ENCODE measurements around the gene STX18. TPM values are rescaled to one million over a fixed set of nuclear protein-coding genes. Genes with fewer than 3 reads are reported as not detected.
"Not testable (repeated sequence)": the region's sequence is repeated elsewhere in the genome, so short reads cannot be mapped to it uniquely, and the experiment has no call there.

Gene STX18
- total RNA-seq, 1 donor from 2014 or later: 17.2 TPM

DNA sequence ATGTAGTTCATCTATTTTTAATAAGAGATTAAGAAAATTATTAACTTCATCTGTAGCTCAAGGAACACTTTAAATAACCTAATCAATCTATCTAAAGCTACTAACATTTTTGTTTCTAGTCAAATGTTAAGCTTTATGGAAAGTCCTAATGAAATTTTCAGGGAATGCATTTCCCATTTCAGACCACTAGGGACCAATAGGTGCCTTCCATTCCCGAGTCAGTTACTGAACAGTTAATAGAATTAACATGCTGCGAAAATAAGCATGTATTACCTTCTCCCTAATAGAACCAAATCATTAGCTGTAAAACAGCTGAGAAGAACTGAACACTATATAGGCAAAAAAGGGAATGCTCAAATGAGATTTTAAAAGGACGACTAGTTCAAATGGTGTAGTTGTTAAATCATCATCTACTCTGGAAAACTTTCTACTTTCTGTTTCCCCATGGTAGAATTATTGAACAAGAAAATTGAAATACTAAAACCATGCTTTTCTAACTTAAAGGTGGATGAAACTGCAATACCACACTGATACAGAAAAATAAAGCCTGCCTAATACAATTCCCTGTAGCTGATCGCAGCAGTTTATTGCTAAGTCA is 22.5 kb downstream of the STX18 start:
- DNase-seq (ENCODE audit: low spot score): no peak
- intact Hi-C loops (cut with DNase I): no loop called here

DNA sequence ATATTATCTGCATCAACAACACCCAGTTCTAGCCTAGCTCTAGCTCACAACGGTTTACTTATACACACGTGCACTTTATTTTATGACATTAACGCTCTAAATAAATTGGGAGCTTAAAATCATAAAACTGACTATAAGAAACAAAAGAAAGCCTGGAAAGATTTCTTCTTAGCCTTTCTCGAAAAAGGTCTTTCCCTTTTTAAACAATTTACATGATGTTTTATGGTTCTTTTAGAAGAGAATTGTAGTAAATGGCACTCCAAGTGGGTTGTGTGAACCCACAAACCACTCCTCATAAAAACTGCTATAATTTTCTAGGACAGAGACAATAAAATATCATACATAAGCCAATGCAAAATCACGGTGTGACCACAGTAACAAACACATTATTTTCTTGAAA is 23.1 kb downstream of the STX18 start:
- DNase-seq (ENCODE audit: low spot score): no peak
- intact Hi-C loops (cut with DNase I): no loop called here

DNA sequence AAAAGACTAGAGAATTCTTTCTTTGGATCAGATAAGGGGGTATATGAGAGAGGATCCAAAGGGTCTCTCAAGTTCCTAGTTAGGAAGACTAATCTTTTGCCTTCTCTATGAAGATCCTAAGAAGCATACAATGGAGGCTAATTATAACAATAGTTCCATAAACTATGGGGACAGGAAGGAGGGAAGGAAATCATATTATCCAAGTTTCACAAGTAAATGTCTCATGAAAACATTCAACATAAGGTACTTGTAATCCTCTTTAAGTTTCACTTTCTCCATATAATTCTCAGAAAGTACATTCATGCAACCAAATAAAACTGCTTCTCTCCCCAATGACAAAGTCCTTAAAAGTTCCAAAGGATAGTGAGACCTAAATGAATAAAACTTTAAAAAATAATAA is 27.1 kb downstream of the STX18 start:
- intact Hi-C loops (cut with DNase I): no loop called here
- DNase-seq (ENCODE audit: low spot score): no peak

DNA sequence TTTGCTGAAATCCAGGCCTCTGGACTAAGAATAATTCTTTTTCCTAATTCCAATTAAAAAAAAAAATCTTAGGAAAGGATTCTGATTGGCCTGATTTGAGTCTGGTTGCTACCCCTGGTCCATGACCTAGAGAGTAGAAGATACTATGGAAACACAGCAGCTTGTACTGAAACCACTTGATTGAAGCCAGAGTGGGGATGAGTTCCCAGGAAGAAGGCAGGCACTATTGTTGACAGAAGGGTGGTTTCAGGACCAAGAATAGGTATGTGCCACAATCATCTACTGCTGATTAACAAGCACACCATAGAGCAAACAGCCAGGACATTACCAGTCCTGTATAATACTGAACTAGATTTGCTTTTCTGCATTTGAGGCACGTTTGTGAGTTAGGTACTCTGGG is 29.6 kb downstream of the STX18 start:
- intact Hi-C loops (cut with DNase I): no loop called here
- no peak for DNase-seq (ENCODE audit: low spot score)

DNA sequence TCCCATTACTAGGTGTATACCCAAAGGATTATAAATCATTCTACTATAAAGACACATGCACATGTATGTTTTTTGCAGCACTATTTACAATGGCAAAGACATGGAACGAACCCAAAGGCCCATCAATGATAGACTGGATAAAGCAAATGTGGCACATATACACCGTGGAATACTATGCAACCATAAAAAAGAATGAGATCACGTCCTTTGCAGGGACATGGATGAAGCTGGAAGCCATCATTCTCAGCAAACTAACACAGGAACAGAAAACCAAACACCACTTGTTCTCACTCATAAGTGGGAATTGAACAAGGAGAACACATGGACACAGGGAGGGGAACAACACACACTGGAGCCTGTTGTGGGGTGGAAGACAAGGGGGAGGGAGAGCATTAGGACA is 31.2 kb downstream of the STX18 start:
- DNase-seq (ENCODE audit: low spot score); intact Hi-C loops (cut with DNase I): not testable (repeated sequence)

DNA sequence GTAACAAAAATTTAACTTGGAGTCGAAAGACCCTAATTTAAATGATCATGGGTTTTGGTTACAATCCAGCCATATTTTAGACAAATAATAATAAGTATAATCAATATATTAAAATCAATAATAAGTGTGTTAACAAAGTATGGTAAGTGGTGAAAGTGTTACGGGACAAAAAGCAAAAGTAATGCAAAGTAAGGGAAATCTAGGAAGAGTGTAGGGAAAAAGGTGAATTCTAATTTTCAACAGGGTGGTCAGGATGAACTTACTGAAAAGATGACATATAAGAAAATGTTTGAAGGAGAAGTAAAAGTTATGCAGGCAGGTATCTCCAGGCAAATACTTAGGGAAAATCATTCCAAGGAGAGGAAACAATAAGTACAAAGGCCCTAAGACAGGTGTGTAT is 32.3 kb downstream of the STX18 start:
- no peak for DNase-seq (ENCODE audit: low spot score)
- intact Hi-C loops (cut with DNase I): no loop called here

DNA sequence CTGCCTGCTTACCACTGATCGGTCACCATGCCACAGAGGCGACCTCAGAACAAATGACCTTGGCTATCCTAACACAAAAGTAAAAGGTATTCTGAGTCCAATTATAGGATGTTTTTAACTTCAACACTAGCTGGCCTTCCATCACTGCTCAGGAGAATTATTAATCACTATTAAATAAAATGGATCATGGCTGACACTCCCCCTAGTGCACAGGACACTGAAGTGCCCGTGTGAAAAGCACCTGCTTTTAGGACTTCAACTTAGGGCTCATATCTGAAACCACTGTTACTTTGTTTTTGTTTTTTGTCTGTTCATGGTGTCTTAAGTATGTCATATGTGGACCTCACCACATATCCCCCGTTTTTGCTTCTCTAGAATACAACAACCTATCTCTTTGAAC is 33.9 kb downstream of the STX18 start:
- intact Hi-C loops (cut with DNase I): no loop called here

DNA sequence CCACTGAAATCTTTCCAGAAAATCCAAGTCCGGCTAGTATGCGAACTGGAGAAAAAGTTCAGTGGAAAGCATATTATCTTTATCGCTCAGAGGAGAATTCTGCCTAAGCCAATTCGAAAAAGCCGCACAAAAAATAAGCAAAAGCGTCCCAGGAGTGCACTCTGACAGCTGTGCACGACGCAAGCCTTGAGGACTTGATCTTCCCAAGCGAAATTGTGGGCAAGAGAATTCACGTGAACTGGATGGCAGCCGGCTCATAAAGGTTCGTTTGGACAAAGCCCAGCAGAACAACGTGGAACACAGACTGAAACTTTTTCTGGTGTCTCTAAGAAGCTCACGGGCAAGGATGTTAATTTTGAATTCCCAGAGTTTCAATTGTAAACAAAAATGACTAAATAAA is 34.4 kb downstream of the STX18 start:
- DNase-seq (ENCODE audit: low spot score): no peak
- intact Hi-C loops (cut with DNase I): no loop called here

More for the DNA sequence above, 33.9 kb downstream of the STX18 start:
- no peak for DNase-seq (ENCODE audit: low spot score)

DNA sequence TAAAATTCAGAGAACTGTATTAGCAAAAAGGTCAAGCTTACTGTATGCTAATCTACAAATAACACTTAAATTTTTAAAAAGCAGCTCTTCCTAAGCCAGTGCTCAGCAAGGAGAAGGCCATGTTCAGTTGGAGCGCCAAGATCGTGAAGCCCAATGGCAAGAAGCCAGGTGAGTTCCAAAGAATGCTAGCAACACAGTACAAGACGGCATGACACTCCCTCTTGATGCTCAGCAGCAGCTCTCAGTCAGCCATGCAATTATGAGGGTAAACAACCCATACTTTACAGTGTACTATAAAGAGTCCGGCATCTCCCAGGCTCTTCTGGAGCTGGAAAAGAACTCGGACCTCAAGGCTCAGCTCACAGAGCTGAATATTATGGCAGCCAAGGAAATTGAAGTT is 34.9 kb downstream of the STX18 start:
- intact Hi-C loops (cut with DNase I): no loop called here
- DNase-seq (ENCODE audit: low spot score): no peak

DNA sequence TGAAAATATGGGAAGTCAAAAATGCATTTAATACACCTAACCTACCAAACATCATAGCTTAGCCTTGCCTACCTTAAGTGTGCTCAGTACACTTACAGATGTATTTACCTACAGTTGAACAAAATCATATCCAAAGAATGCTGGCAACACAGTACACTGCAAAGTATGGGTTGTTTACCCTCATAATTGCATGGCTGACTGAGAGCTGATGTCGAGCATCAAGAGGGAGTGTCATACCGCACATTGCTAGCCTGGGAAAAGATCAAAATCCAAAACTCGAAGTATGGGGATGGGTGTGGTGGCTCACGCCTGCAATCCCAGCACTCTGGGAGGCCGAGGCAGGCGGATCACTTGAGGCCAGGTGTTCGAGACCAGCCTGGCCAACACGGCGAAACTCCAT is 36.6 kb downstream of the STX18 start:
- intact Hi-C loops (cut with DNase I); DNase-seq (ENCODE audit: low spot score): not testable (repeated sequence)

DNA sequence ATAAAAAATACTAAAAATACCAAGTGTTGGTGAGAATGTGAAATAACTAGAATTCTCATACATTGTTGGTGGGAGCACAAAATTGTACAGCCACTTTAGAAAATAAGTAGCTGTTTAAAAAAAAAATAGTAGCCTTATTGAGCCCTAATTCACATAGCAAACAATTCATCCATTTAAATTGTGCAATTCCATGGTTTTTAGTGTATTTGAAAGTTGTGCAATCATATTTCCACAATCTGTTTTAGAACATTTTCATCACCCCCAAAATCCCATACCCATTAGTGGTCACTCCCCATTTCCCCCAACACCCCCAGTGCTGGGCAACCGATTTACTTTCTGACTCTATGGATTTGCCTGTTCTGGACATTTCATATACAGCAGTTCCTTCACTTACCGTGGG is 37.1 kb downstream of the STX18 start:
- intact Hi-C loops (cut with DNase I): no loop called here
- no peak for DNase-seq (ENCODE audit: low spot score)

DNA sequence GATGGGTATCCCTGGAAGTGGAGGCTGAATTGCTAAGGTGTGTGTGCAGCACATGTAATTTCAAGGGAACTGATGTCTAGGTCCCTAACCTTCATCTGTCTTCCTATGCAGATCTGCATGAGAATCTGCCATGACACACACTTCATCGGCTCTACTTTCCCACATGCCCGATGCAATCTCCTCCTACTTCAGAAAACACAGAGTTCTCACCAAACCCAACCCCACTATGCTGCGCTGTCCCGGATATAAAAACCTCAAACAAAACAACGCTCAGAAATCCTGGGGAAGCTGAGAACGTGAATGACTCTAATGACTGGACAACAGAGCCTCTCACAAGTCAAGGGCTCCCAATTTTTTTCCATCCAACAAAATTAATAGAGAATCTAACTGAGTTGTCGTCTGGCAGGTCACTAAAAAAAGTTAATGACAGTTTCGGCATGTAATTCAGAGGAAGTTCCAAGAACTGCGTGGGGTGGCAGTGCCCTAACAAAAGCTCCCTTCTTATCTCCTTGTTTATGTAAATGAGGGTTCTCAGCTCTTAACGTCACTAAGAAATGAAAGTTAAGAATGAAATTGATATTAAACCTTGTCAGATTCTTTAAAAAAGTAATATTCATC is 39.0 kb downstream of the STX18 start:
- intact Hi-C loops (cut with DNase I): no loop called here
- no peak for DNase-seq (ENCODE audit: low spot score)

DNA sequence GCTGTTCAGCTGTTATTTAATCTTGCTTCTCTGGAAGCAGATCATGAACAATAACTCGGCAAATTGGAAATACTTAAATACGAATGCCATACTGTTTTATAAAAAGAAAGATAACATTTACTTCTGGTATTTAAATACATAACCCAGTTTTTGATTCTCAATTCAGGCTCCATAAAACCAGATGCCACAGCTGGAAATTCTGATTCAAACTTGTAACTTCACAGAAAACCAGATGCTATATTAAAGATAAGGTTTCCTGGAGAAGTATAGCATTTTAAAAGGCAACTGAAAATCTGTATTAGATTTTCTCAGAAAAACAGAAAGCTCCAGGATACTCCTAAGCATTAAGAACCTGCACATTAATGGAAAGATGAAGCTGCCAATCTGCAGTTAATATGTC is 40.2 kb downstream of the STX18 start:
- no peak for DNase-seq (ENCODE audit: low spot score)
- intact Hi-C loops (cut with DNase I): no loop called here

DNA sequence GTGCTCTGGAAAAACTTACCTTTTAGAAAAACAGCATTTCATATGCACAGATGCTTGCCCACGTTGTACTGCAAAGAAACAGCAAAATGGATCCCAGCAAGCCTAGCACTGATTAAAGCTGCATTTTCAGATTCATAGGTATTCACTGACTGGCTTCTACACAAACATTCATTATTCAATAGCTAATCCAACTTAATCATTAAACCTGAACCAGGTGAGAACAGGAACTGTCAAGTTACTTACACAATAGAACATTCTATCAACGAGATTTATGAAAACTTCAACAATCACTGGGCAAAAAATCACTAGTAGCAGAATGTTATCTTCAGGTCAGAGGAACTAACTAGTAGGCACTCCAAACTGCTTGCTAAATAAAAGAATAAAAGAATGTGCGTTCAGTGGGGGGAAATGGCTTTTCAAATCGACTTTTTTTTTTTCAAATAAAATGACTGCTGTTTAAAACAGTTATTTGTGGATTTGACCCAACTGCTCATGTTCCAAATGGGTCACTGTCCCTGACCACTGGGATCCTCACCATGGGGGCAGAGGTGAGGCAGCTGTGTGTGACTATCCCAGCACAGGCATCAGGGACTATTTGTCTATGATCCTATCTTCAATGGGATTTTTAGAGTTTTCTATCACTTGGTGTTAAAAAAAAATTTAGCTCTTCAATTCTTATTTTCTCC is 42.3 kb downstream of the STX18 start:
- DNase-seq (ENCODE audit: low spot score): no peak
- intact Hi-C loops (cut with DNase I): no loop called here

DNA sequence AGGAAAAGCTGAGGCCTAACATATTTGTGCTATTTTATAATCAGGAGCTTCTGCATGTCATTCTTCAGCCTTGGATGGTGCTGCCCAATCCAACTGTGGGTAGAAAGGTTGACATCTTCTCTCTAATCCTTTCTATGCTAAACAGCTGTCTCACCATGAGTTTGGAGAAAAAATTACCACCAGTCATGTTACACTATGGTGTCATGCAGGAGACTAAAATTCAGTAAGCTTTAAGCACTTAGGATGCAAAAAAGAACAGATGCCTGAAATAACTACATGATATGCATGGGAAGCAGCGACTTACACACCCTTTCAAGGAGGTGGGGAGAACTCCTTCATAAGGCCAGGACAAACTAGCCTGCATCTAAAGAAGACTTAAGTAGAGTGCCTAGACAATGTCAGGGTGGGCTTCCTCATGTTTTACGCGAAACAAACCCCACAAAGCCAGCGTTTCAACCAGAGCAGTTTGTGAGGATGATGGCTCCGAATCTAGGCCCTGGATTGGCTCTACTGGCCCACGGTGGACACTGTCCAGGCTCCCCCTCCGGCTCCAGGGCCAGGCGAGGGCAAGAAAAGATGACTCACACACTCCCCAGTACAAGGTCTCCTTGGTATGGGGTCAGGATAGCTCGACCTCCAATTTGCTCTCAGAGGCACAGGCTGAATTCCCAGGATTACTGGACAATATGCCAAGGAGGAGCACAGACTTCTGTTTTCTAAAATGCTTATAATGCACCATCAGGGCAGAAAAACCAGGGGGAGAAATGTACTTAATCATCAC is 45.1 kb downstream of the STX18 start:
- intact Hi-C loops (cut with DNase I): no loop called here
- no peak for DNase-seq (ENCODE audit: low spot score)

DNA sequence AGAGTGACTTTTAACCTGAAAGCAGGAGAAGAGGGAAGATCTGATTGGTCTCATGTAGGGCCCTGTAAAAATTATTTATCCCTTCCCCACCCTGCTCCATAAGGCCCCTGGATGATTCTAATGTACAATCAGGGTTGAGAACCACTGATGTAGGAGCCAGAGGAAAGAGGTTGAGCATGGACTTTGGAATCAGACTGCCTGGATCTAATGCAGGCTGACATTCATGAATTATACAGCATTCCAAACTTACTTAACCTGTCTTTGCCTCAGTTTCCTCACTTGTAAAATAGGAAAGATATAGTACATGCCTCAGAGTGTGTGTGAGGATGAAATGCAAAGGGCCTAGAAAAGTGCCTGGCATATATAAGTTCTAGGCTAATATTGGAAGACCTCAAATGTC is 47.0 kb downstream of the STX18 start:
- intact Hi-C loops (cut with DNase I): loop anchor here (5.0 kb wide), 1 partner anchor 382 kb away; no protein-coding TSS in a partner anchor
- DNase-seq (ENCODE audit: low spot score): no peak

DNA sequence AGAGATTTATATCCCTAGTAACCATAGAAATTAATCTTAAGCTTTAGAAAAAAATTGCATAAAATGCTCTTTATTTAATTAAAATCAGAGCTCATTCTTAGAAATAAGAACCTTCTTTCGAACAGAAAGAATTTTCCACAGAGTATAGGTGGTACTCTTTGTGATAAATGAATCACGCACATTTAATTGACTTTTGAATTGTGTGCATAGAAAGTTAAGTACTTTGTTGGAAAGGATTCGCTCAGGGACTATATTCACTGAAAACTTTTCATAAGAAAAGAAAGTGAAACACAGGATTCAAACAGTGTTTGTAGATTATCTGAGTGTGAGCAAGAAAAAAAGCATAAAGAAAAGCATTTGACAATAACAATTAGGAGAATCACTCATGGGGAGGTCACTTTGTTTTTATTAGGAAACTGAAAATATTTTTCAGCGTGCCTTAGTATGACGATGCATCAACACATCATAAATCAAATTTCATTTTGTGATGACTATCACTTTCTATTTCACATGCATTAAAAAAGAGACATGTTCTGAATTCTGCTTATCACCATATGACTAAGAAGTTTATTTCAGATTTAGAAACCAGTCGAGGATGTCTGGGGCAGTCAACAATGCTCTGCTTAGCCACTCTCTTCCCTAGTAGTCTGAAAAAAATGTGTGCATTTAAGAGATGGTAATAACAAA is 49.5 kb downstream of the STX18 start:
- intact Hi-C loops (cut with DNase I): loop anchor here (5.0 kb wide), 1 partner anchor 385 kb away; no protein-coding TSS in a partner anchor
- DNase-seq (ENCODE audit: low spot score): no peak

DNA sequence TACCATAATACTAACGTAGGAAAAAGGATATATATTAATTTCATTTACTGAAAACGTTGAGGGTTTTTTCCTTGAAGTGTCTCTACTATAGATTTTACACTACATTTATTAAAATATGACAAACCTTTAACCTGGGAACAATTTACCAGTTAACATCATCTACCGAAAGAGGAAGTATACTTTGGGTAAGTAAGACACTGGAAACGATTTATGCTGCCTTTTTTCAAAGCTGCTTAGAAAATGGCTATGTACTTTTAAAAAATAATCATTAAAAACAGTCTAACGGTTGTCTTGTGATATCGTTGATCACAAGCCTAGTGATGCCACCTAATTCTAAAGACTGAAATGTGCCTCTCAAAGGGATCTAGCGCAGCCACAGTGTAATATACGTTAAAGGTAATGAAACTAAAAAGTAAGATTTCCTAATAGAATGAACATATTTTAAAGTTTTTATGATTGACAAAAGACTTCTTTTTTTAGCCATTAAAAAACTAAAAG is 50.4 kb downstream of the STX18 start:
- DNase-seq (ENCODE audit: low spot score): no peak
- intact Hi-C loops (cut with DNase I): loop anchor here (5.0 kb wide), 1 partner anchor 386 kb away; no protein-coding TSS in a partner anchor

DNA sequence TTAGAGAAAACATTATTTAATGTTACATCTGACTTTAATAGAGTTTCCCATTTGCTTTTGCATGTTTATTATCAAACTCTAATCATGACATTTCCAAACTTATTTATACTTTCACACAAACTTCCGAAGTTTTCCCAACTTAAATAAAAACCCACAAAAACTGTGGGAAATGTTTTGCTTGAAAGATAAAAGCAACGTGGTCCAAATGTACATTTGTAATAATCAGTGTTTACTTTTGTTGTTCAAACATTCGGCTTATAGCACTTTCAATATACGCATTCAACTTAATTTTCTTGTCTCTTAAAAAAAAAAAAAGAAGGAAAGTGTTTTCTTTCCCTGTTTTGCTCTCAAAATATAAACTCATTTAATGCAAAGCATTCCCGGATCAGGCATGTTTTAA is 51.0 kb downstream of the STX18 start:
- DNase-seq (ENCODE audit: low spot score): no peak

More for the DNA sequence above, 51.0 kb downstream of the STX18 start:
- intact Hi-C loops (cut with DNase I): loop anchor here (5.0 kb wide), 1 partner anchor 386 kb away; no protein-coding TSS in a partner anchor

Measured in cardiac septum (tissue), 1 donor.